T-helper 9 cell (primary cell): ENCODE data around the gene GLCE.

Experiments
- DNase-seq: peaks from one replicate; pipeline ENCODE4 v3.0.0-alpha.2; 2020

Gene GLCE

GRCh38 chr15:69210574-69210973, 50.1 kb downstream of the GLCE start:
- DNase-seq: no peak

- DNase-seq: no peak
Observed at GRCh38 chr15:69213786-69214185, 53.4 kb downstream of the GLCE start.

GRCh38 chr15:69215314-69216035, 55.0 kb downstream of the GLCE start:
- no peak for DNase-seq

- DNase-seq: no peak
Observed at GRCh38 chr15:69217381-69217780, 56.9 kb downstream of the GLCE start.

GRCh38 chr15:69219690-69220089, 59.3 kb downstream of the GLCE start:
- DNase-seq: no peak

- no peak for DNase-seq
Observed at GRCh38 chr15:69222002-69222474, 61.6 kb downstream of the GLCE start.

- no peak for DNase-seq
Observed at GRCh38 chr15:69223083-69223813, 62.8 kb downstream of the GLCE start.

- no peak for DNase-seq
Observed at GRCh38 chr15:69224383-69224782, 63.9 kb downstream of the GLCE start.

GRCh38 chr15:69225355-69226022, 65.1 kb downstream of the GLCE start:
- no peak for DNase-seq

GRCh38 chr15:69226023-69226355, 65.6 kb downstream of the GLCE start:
- DNase-seq: no peak

- no peak for DNase-seq
Observed at GRCh38 chr15:69232144-69232543, 71.7 kb downstream of the GLCE start.

- no peak for DNase-seq
Observed at GRCh38 chr15:69232765-69233164, 72.3 kb downstream of the GLCE start.

GRCh38 chr15:69234676-69235075, 74.2 kb downstream of the GLCE start:
- no peak for DNase-seq

- DNase-seq: no peak
Observed at GRCh38 chr15:69236505-69236904, 76.1 kb downstream of the GLCE start.

GRCh38 chr15:69237718-69238117, 77.3 kb downstream of the GLCE start:
- no peak for DNase-seq

- DNase-seq: no peak
Observed at GRCh38 chr15:69244798-69245197, 84.4 kb downstream of the GLCE start.

GRCh38 chr15:69253156-69253555, 92.7 kb downstream of the GLCE start:
- DNase-seq: no peak

- DNase-seq: no peak
Observed at GRCh38 chr15:69265347-69265955, 105.0 kb downstream of the GLCE start.

- no peak for DNase-seq
Observed at GRCh38 chr15:69271217-69271616, 110.8 kb downstream of the GLCE start.

GRCh38 chr15:69272139-69272538, 111.7 kb downstream of the GLCE start:
- no peak for DNase-seq

- DNase-seq: no peak
Observed at GRCh38 chr15:69272891-69273290, 112.5 kb downstream of the GLCE start.

GRCh38 chr15:69275074-69275670, 114.7 kb downstream of the GLCE start:
- DNase-seq: no peak

- DNase-seq: no peak
Observed at GRCh38 chr15:69275933-69276560, 115.6 kb downstream of the GLCE start.
